ENCODE results near the gene MRAS.
"Not testable (repeated sequence)": the region's sequence is repeated elsewhere in the genome, so short reads cannot be mapped to it uniquely, and the experiment has no call there.

MRAS gene

DNA sequence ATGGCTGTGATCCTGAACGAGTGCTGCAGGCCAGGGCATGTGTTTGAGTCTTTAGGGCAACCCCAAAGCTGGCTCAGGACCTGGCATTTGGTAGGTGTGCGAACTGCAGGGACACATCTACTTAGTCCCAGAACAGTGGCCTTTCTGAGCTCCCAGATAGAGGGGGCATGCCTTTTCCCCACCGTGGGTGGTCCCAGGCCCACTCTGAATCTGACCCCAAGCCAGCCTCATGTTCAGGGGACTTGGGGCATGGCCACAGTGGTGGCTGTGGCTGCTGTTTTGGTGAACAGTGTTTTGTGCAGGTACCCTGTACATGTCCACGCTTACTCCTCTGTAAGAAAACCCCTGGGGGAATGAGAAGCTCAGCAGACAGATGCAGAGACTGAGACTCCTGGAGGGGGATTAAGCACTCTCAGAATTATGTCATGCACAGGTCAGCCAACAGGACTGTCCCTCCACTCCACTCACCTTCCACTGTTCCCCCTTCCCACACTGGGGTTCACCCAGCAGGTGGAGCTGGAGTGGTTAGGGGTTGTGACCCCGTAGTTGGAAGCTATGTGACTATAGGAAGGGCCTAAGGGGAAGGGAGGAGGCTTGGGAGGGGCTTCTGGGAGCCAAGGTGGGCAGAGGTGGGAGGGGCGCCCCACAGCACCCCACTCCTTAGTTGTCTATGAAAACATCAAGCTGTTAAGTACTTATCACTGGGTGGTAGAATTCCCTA lies 102.5 kb downstream of the MRAS start:
- H3K4me3 ChIP-seq (ENCODE audit: control insufficient read depth, low read depth, low read length): no peak overlapping the region
- TF ChIP-seq, protein P1, sequence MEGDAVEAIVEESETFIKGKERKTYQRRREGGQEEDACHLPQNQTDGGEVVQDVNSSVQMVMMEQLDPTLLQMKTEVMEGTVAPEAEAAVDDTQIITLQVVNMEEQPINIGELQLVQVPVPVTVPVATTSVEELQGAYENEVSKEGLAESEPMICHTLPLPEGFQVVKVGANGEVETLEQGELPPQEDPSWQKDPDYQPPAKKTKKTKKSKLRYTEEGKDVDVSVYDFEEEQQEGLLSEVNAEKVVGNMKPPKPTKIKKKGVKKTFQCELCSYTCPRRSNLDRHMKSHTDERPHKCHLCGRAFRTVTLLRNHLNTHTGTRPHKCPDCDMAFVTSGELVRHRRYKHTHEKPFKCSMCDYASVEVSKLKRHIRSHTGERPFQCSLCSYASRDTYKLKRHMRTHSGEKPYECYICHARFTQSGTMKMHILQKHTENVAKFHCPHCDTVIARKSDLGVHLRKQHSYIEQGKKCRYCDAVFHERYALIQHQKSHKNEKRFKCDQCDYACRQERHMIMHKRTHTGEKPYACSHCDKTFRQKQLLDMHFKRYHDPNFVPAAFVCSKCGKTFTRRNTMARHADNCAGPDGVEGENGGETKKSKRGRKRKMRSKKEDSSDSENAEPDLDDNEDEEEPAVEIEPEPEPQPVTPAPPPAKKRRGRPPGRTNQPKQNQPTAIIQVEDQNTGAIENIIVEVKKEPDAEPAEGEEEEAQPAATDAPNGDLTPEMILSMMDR (conservative IDR thresholded peaks at IDR 0.05; ENCODE audit: control insufficient read depth, insufficient read depth, low read depth, low read length): no peak
- DNase-seq (ENCODE audit: low read depth): no peak

DNA sequence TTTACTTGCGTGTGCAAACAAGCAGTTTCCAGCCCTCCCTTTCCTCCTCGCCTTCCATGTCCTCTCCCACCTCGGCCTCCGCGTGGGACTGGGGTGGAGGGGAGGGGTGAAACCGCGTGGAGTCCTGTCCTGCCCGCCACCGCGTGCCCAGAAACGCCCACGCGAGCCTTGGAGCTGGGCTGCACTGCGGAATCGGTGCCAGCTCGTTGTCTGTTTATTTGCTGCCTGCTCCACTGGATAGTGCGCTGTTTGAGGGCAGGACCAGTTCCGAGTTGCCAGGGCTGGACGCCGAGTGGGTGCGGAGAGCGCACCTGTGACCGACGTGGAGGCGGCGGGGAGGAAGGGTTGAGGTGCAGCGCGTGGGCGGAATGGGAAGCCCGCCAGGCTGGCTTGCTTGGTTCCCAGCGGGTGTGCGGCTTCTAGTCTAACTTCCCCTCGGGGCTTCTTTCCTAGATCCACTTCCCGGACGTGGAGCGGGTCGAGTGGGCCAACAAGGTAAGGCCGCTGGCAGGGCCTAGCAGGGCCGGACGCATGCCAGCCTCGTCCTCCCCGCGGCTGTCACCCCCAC lies 103.3 kb downstream of the MRAS start:
- DNase-seq (ENCODE audit: low read depth): no peak

DNA sequence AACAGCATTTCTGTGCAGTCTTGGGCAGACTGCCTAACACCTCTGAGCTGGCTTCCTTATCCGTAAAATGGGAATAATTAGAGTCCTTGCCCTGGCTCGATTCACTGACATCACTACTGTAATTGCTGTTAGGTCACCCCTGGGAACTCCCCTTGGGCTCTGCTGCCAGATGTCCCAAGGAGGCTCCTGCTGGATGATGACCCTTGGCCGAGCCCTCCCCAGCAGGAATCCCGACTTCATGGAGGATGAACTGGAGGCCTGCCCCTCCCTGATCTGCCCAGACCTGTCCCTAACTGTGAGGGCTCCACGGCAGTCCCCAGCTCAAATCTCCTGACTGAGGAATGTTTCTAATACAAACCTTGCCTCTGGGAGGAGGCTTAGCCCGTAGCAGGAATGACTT lies 104.1 kb downstream of the MRAS start:
- TF ChIP-seq, protein P1 (conservative IDR thresholded peaks at IDR 0.05; ENCODE audit: control insufficient read depth, insufficient read depth, low read depth, low read length): no peak
- no peak overlapping the region for H3K4me3 ChIP-seq (ENCODE audit: control insufficient read depth, low read depth, low read length)
- peak; percentile 20 for DNase-seq (ENCODE audit: low read depth)

More for the DNA sequence above, 103.3 kb downstream of the MRAS start:
- H3K4me3 ChIP-seq (ENCODE audit: control insufficient read depth, low read depth, low read length): no peak overlapping the region
- TF ChIP-seq, protein P1 (conservative IDR thresholded peaks at IDR 0.05; ENCODE audit: control insufficient read depth, insufficient read depth, low read depth, low read length): no peak

DNA sequence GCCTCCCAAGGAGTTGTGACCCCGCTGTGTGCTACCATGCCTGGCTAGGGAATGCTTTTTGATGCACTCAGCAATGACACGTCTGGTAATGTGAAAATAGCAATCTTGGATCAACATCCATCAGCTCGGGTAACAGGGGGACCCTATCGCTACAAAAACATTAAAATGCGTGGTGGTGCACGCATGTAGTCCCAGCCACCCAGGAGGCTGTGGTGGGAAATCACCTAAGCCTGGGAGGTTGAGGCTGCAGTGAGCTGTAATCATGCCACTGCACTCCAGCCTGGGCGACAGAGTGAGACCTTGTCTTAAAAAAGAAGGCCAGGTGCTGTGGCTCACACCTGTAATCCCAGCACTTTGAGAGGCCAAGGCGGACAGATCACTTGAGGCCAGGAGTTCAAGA lies 105.6 kb downstream of the MRAS start:
- not testable (repeated sequence) for DNase-seq (ENCODE audit: low read depth); H3K4me3 ChIP-seq (ENCODE audit: control insufficient read depth, low read depth, low read length)

All from fibroblast of mammary gland (primary cell).